Loucy (cell line): ENCODE measurements around the gene COL4A3.

Experiments used
- CTCF ChIP-seq: fragments of 200-600 bp; sonication (generic); conservative IDR thresholded peaks from 2 replicates; pipeline ENCODE4 v1.5.1; 2014; ENCODE audit warnings: mild to moderate bottlenecking, antibody characterized with exemption, low read length
- EZH2phosphoT487 ChIP-seq: fragments of 200-600 bp; IDR thresholded peaks from 2 replicates; pipeline ENCODE4 v1.6.1; 2018; ENCODE audit warnings: antibody characterized with exemption, mild to moderate bottlenecking, moderate library complexity, borderline replicate concordance

DNA sequence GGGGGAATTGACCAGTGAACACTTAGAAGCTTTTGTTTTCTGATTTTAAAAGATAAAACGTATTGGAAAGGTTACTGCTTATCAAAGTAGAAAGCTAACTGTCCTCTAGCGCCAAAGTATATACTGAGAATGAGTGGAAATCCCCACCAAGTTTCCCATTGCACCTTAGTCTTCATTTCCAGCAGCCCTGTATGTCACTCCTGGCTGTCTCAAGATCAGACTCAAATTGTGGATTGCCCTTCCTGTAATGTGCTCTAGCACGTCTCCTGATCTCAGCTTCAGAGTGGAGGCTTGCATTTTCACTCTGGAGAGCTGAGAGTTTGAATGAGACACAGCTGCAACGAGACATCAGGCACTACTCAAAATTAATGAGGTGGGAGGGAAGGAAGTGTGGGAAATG is 187.2 kb downstream of the COL4A3 start:
- TF ChIP-seq CTCF (no peak), EZH2phosphoT487 (no peak)
